ENCODE measurements around the gene UFD1.

Gene UFD1

GRCh38 chr22:19402642-19403191, 76.3 kb downstream of the UFD1 start:
- in situ Hi-C loops (cut with HindIII; ENCODE audit: low sequenced_read_pairs), result no loop called here

GRCh38 chr22:19401483-19401882, 77.5 kb downstream of the UFD1 start:
- in situ Hi-C loops (cut with HindIII; ENCODE audit: low sequenced_read_pairs), result no loop called here

- in situ Hi-C loops (cut with HindIII; ENCODE audit: low sequenced_read_pairs), result no loop called here
These were observed 78.1 kb downstream of the UFD1 start for GRCh38 chr22:19400881-19401280.
